Measurements from ENCODE around the gene C2orf76.

- no peak for TF ChIP-seq EZH2phosphoT487 (IDR thresholded peaks at IDR 0.05; ENCODE audit: borderline replicate concordance)
- TF ChIP-seq, protein P1, sequence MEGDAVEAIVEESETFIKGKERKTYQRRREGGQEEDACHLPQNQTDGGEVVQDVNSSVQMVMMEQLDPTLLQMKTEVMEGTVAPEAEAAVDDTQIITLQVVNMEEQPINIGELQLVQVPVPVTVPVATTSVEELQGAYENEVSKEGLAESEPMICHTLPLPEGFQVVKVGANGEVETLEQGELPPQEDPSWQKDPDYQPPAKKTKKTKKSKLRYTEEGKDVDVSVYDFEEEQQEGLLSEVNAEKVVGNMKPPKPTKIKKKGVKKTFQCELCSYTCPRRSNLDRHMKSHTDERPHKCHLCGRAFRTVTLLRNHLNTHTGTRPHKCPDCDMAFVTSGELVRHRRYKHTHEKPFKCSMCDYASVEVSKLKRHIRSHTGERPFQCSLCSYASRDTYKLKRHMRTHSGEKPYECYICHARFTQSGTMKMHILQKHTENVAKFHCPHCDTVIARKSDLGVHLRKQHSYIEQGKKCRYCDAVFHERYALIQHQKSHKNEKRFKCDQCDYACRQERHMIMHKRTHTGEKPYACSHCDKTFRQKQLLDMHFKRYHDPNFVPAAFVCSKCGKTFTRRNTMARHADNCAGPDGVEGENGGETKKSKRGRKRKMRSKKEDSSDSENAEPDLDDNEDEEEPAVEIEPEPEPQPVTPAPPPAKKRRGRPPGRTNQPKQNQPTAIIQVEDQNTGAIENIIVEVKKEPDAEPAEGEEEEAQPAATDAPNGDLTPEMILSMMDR (conservative IDR thresholded peaks at IDR 0.05; ENCODE audit: low read length): no peak
Measured at GRCh38 chr2:119253760-119254600, 112.7 kb downstream of the C2orf76 start.
